Stomach smooth muscle (tissue), 2 donors: Measurements from ENCODE around the gene DMBX1.
A peak's percentile ranks its signal among the peaks of the same experiment; 100 is the strongest.

ENCODE experiments used
- H3K27ac ChIP-seq: one replicate; pipeline ENCODE4 v1.7.0; 2013; ENCODE audit warnings: mild to moderate bottlenecking, low read length, inconsistent platforms
- H3K27me3 ChIP-seq, 2 donors: one replicate each; pipeline ENCODE4 v1.7.0; 2013; ENCODE audit warnings: low read length in 2 of 2; ENCODE audit not compliant: insufficient read depth in 2 of 2, control insufficient read depth in 1 of 2
- H3K36me3 ChIP-seq, 2 donors: one replicate each; pipeline ENCODE4 v1.7.0; 2013; ENCODE audit warnings: low read length in 2 of 2; ENCODE audit not compliant: control insufficient read depth in 2 of 2, insufficient read depth in 2 of 2
- H3K4me1 ChIP-seq: one replicate; pipeline ENCODE4 v1.7.0; 2013; ENCODE audit warnings: low read length; ENCODE audit not compliant: control insufficient read depth, insufficient read depth
- H3K4me3 ChIP-seq, 2 donors: one replicate each; pipeline ENCODE4 v1.7.0; 2013; ENCODE audit warnings: low read length in 2 of 2
- H3K9ac ChIP-seq, 2 donors: one replicate each; pipeline ENCODE4 v1.7.0; 2013; ENCODE audit warnings: low read length in 2 of 2, mild to moderate bottlenecking in 1 of 2
- H3K9me3 ChIP-seq, 2 donors: one replicate each; pipeline ENCODE4 v1.7.0; 2013; ENCODE audit warnings: low read length in 2 of 2; ENCODE audit not compliant: control insufficient read depth in 2 of 2
- donor health status: healthy.
- donor health status: Pancreatic carcinoma.

DMBX1 gene

DNA sequence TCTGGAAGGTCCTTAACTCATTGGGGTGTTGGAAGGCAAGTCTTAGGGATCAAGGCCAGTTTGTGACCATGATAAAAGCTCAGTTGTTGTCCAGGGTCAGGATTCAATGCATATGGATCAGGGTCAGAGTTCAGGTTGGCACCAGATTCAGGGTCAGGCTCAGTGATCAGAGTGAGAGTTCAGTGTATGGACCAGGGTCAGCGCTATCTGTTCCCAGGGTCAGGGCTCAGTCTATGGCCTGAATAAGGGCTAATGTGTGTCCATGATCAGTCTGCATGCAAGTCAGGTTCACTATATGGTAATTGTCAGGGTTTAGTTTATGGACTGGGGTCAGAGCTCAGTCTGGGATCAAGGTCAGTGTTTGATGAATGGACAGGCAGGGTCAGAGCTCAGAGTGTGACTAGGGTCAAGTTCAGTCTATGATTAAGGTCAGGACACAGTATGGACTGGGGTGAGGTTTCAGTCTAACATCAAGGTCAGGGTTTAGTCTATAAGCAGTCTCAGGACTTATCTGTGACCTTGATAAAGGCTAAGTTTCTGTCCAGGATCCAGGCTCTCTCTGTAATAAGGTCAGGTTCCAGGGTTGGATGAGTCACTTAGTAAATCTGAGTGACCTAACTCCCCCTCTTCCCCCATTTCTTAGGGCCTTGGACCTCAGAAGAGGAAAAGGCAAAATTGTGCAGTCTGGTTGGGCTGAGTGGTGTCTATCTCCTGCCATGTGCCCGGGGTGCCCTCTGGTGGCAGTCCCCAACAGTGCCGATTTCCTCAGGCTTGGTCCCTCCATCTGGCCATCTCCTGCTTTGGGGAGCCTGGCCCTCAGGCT lies 38.0 kb downstream of the DMBX1 start:
- Histone ChIP-seq H3K36me3 (no peaks in the 10 kb centered on the region), H3K4me3 (no peak overlapping the region), H3K4me1 (peaks cover 2% of the 10 kb centered on the region), H3K9me3 (no peaks in the 10 kb centered on the region), H3K27me3 (peaks cover 14 to 25% of the 10 kb centered on the region in 2 donors), H3K9ac (no peak overlapping the region), H3K27ac (no peak overlapping the region)

DNA sequence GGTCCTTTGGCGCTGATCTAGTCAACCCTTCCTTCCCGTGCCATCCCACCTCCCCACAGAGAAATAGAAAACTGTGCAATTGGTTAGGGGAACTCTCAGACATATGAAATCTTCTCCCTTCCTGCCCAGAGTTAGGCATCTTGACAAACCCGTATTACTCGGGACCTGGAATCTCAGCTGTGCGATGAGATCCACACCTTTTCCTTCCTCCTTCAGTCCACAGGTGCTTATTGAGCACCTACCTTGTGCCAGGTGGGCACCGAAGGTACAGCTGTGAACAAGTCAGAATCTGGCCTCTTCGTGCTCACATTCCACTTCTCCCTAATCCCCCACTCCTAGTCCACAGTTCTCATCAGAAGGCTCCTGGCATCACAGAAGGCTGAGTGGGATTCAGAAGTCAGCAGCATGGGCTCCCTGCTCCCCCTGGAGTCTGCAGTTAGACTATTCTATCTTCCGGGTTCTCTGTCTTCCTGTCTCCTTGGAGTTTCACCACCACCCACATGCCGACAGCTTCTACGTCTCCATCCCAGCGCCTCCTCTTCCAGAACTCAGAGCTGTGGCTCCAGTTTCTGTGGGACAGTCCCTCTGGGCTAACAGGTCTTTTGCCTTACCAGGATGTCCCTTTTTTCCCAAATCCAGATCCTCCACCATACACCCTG lies 38.8 kb downstream of the DMBX1 start:
- Histone ChIP-seq H3K4me1 (peaks cover 6% of the 10 kb centered on the region), H3K27me3 (peaks cover 14 to 25% of the 10 kb centered on the region in 2 donors), H3K9me3 (no peaks in the 10 kb centered on the region), H3K9ac (no peak overlapping the region), H3K27ac (no peak overlapping the region), H3K36me3 (no peaks in the 10 kb centered on the region), H3K4me3 (no peak overlapping the region)

DNA sequence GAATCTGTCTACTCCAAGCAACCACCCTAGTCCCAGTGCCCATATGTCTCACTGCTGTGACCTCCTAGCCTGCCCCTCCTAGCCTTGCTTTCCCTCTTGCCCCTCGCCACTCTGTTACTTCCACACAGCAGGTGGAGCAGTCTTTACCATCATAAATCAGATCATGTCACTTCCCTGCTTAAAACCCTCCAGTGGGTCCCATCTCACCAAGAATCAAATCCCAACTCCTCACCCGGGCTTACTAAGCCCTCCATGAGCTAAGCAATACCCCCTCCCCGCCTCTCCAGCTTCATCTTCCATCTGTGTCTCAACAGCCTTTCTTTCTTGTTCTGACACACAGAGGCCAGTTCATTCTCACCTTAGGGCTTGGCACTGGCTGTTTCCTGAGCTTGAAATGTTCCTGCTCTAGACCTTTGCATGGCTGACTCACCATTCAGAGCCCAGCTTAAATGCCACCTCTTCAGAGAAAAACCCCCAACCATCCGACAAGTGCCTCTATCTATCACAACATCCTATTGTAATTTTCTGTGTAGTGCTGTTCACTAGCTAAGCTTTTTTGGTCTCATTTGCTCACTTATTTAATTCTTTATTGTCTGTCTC lies 39.5 kb downstream of the DMBX1 start:
- peaks cover 10% of the 10 kb centered on the region for H3K4me1 ChIP-seq
- no peak overlapping the region for H3K4me3 ChIP-seq
- no peaks in the 10 kb centered on the region for H3K36me3 ChIP-seq
- H3K9me3 ChIP-seq = no peaks in the 10 kb centered on the region
- H3K27ac ChIP-seq = no peak overlapping the region
- no peak overlapping the region for H3K9ac ChIP-seq
- H3K27me3 ChIP-seq = peaks cover 14 to 25% of the 10 kb centered on the region in 2 donors

DNA sequence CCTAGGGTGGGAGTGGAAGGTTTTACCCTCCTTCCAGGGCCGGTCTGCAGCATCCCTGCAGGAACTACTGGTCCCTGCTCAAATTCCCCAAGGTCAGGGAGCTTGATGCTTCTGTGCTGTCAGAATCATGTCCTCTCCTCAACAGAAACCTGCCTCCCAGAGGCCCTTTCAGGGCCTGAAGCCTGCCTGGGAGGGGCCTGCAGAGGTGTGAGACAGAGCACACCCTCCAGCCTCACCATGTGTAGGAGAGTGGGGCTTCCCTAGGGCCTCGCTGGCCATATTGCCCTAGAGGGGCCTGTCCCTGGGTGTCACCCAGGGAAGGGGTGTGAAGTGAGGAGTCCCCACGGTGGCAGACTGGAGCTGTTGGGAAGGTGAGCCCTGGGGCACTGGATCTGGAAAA lies 40.7 kb downstream of the DMBX1 start:
- H3K36me3 ChIP-seq = no peaks in the 10 kb centered on the region
- no peak overlapping the region for H3K27ac ChIP-seq
- no peak overlapping the region for H3K9ac ChIP-seq
- H3K4me3 ChIP-seq = no peak overlapping the region
- H3K27me3 ChIP-seq = peaks cover 14 to 23% of the 10 kb centered on the region in 2 donors
- peaks cover 10% of the 10 kb centered on the region for H3K4me1 ChIP-seq
- no peaks in the 10 kb centered on the region for H3K9me3 ChIP-seq

DNA sequence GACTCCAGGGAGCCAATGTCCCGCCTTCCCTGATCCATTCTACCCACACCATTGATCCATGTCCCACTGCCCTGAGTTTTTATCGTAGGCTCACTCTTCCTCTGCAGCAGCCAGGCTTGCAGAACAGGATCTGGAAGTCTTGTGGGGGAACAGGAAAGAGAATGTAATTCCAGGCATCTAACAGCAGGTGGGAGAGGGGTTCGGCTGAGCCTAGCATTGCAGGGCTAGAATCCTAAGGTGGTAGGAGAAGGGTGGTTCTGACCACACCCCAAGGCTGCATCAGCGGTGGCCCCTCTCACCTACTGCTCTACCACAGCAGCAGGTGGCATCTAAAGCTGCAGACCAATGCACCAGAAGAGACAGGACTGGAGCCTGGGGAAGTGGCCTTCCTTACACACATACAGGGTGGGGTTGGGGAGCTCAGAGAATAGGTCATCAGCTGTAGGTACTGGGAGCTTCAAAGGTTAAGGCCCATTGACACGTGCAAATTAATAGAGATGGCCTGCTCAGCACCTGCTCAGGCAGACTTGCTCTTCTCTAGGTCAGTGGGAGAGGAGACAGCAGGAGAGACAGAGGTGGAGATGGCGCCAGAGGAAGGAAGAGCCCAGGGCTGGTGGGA lies 41.3 kb downstream of the DMBX1 start:
- no peaks in the 10 kb centered on the region for H3K36me3 ChIP-seq
- no peak overlapping the region for H3K9ac ChIP-seq
- peaks cover 10% of the 10 kb centered on the region for H3K4me1 ChIP-seq
- no peak overlapping the region for H3K4me3 ChIP-seq
- H3K27ac ChIP-seq = no peak overlapping the region
- H3K9me3 ChIP-seq = no peaks in the 10 kb centered on the region
- H3K27me3 ChIP-seq = peaks cover 11 to 17% of the 10 kb centered on the region in 2 donors

DNA sequence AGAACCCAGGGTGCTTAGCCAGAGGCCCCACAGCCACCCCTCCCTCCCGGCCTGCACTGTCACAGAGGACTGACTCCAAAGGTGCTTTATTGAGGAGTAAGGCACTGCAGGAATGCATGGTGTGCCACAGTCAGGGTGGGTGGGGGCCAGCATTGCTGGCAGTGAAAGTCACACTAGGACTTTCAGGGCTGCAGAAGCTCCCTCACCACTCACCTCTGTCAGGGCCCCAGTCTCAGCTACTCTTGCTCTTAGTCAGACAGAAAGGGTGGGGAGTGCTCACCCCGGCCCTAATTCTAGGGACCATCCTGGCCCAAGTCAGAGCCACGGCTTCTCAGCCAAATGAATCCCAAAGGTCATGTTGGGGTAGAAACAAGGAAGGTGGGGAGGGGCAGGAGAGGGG lies 42.5 kb downstream of the DMBX1 start:
- H3K36me3 ChIP-seq = no peaks in the 10 kb centered on the region
- H3K9ac ChIP-seq = peak overlapping the region in 1 of 2 donors; percentile 23
- peaks cover 10% of the 10 kb centered on the region for H3K4me1 ChIP-seq
- H3K27ac ChIP-seq = no peak overlapping the region
- no peak overlapping the region for H3K4me3 ChIP-seq
- peaks cover 5 to 17% of the 10 kb centered on the region in 2 donors for H3K27me3 ChIP-seq
- H3K9me3 ChIP-seq = no peaks in the 10 kb centered on the region

DNA sequence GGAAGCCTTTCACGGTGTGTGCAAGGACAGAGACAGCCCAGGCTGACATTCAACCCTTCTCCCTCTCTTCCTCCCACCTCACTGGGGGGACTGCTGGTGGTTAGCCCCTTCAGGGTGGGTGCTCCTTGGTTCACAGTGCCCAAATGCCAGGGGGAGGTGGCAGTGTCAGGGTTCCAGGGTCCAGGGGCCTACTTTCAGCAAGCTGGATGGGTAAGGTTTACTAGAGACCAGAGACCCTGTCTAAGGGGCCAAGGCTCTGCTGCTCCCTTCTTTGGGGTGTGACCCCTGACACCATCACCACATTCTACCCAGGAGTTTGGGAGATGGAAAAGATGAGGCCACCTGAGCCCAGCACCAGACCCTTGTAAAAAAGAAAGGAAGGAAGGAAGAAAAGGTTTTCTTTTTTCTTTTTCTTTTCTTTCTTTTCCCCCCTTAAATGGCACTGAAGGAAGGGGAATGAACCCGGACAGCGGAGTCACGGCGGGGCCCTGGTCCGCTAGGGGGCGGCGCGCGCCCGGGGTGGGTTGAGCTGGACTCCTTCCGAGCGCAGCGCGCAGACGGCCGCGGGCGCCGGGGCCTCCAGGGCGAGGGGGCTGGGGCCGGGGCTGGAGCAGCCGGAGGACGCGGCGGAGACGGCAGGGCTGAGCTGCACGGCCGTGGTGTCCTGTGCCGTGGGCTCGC lies 43.0 kb downstream of the DMBX1 start:
- Histone ChIP-seq H3K4me3 (peak overlapping the region in 1 of 2 donors; percentile 71), H3K4me1 (peaks cover 7% of the 10 kb centered on the region), H3K9ac (peak overlapping the region; percentile 5 to 23)

DNA sequence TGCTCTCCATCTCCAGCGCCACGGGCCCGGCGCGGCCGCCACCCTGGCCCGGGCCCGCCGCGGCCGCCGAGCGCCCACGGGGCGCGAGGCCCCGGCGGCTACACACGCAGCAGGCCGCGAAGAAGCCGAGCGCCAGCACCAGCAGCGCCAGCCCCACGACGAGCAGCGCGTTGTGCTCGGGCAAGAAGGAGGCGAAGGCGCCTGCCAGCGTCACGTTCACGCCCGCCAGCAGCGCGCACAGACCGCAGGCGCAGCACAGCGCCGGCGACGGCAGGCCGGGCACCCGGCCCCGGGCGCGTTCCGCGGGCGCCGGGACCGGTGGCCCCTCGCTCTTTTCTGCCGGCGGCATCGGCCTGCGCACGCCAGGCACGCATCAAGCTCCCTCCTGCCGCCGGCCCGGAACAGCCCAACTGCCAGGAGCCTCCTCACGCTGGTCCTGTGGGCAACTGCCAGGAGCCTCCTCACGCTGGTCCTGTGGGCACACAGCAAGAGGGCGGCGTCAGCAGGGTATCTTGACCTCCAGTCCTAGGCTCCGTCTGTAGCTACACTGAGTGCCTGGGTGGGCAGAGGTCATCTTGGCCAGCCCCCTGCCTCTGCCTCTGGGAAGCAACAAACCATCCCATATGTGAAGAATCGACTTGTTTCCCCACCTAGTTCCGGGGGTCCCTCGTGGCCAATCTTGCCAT lies 43.7 kb downstream of the DMBX1 start:
- Histone ChIP-seq H3K27ac (peak overlapping the region; percentile 79), H3K36me3 (no peaks in the 10 kb centered on the region), H3K9ac (peak overlapping the region; percentile 41 to 55), H3K9me3 (no peaks in the 10 kb centered on the region), H3K4me3 (peak overlapping the region; percentile 52 to 71), H3K27me3 (peaks cover 2 to 8% of the 10 kb centered on the region in 2 donors), H3K4me1 (peaks cover 7% of the 10 kb centered on the region)

More for the DNA sequence above, 43.0 kb downstream of the DMBX1 start:
- Histone ChIP-seq H3K27me3 (peaks cover 2 to 12% of the 10 kb centered on the region in 2 donors), H3K27ac (peak overlapping the region; percentile 49), H3K9me3 (no peaks in the 10 kb centered on the region), H3K36me3 (no peaks in the 10 kb centered on the region)

DNA sequence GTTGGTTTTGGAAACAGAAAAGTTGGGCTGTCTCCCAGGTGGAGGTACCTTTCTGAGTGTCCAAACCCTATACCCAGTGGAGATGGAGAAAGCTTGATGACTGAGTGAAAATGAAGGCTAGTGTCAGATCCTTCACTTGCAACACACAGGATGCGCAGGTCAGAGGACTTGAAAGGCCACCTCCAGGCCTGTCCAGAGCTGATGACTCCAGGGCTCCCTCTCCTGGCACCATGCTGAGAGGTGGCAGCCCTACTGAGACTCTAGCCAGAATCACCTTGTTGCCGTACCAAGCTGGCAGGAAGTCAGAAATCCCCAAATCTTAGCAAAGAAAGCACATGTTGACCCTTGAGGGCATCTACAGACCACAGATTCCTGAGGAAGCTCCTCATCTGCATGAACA lies 45.4 kb downstream of the DMBX1 start:
- Histone ChIP-seq H3K9ac (no peak overlapping the region), H3K27ac (no peak overlapping the region), H3K36me3 (no peaks in the 10 kb centered on the region), H3K4me1 (peaks cover 7% of the 10 kb centered on the region), H3K4me3 (no peak overlapping the region), H3K9me3 (no peaks in the 10 kb centered on the region), H3K27me3 (peaks cover 0 to 2% of the 10 kb centered on the region in 2 donors)

DNA sequence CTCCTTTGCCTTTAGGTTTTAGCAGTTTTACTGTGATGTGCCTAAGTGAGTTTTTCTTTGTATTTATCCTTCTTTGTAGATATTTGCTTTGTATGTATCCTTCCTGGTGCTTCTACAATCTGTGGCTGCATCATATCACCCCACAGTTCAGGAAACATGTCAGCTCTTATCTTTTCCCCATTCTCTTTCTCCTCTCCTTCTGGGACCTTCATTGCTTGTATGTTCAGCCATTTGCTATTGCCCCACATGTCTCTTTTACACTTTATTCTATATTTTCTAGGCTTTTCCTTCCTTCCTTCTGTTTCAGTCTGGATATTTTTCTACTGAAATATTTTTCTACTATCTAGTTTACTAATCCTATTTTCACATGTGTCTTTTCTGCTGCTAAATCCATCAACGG lies 46.9 kb downstream of the DMBX1 start:
- Histone ChIP-seq H3K36me3 (no peaks in the 10 kb centered on the region), H3K27ac (no peak overlapping the region), H3K9me3 (no peaks in the 10 kb centered on the region), H3K4me1 (peaks cover 7% of the 10 kb centered on the region), H3K27me3 (peaks cover 2 to 3% of the 10 kb centered on the region in 2 donors), H3K4me3 (no peak overlapping the region), H3K9ac (no peak overlapping the region)
